KOPT-K1 (cell line): ENCODE data around the gene PLEKHG2.
"Not testable (repeated sequence)": the region's sequence is repeated elsewhere in the genome, so short reads cannot be mapped to it uniquely, and the experiment has no call there.

Experiments used
- H3K27ac ChIP-seq: fragments of 200-600 bp; sonication (generic); 2 replicates; pipeline ENCODE4 v1.5.1; 2016; ENCODE audit warnings: antibody characterized with exemption, mild to moderate bottlenecking, low read depth, low read length; ENCODE audit not compliant: poor library complexity, severe bottlenecking
- H3K36me3 ChIP-seq: fragments of 200-600 bp; sonication (generic); 2 replicates; pipeline ENCODE4 v1.5.1; 2017; ENCODE audit warnings: antibody characterized with exemption, mild to moderate bottlenecking, low read length, moderate library complexity; ENCODE audit not compliant: insufficient read depth
- H3K9me3 ChIP-seq: fragments of 200-600 bp; sonication (generic); 2 replicates; pipeline ENCODE4 v1.5.1; 2017; ENCODE audit warnings: antibody characterized with exemption, low read length, mild to moderate bottlenecking; ENCODE audit not compliant: insufficient read depth, poor library complexity, severe bottlenecking

The PLEKHG2 gene, protein sequence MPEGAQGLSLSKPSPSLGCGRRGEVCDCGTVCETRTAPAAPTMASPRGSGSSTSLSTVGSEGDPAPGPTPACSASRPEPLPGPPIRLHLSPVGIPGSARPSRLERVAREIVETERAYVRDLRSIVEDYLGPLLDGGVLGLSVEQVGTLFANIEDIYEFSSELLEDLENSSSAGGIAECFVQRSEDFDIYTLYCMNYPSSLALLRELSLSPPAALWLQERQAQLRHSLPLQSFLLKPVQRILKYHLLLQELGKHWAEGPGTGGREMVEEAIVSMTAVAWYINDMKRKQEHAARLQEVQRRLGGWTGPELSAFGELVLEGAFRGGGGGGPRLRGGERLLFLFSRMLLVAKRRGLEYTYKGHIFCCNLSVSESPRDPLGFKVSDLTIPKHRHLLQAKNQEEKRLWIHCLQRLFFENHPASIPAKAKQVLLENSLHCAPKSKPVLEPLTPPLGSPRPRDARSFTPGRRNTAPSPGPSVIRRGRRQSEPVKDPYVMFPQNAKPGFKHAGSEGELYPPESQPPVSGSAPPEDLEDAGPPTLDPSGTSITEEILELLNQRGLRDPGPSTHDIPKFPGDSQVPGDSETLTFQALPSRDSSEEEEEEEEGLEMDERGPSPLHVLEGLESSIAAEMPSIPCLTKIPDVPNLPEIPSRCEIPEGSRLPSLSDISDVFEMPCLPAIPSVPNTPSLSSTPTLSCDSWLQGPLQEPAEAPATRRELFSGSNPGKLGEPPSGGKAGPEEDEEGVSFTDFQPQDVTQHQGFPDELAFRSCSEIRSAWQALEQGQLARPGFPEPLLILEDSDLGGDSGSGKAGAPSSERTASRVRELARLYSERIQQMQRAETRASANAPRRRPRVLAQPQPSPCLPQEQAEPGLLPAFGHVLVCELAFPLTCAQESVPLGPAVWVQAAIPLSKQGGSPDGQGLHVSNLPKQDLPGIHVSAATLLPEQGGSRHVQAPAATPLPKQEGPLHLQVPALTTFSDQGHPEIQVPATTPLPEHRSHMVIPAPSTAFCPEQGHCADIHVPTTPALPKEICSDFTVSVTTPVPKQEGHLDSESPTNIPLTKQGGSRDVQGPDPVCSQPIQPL (N-terminal part only)

DNA sequence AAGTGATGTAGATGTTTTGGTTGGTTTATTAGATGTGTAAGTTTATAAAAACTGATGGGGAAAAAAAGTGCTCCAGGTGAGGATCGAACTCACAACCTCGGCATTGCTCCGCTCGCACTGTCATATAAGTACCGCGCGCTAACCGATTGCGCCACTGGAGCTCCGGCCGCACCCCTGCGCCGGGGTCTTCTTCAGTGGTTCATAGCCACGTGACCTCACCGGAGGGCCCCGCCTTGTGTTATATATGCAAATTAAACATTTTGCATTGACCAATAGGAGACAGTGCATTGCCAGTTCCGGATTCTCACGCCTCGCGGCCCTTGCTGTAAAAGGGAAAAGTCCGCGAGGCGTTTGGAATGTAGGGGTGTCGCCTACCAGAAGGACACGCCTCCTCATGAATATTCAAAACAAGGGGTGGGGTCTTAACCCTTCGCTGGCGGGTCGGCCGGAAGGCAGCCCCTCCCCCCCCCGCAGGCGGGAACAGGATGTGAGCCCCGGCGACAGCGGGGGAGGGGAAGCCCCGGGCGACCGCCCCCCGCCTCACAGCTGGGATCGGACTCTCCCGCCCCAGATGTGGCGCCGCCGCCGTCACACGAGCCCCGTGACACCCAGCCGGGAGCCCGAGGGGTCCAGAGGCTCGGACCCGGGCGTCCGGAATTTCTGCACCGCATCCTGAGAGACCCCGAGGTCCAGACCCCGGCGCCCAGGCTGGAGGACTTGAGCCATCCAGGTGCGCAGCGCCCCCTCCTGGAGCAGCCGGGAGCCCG is at the start of gene PLEKHG2:
Gene PLEKHG2, plus strand, starts transcription at position 570 of the 767 bp plus-strand sequence. CDS start 1,418 bp downstream, outside the sequence.
- peak within 1 kb of the TSS; percentile 95 for H3K27ac ChIP-seq
- peaks cover 37% of the 10 kb centered on the region for H3K36me3 ChIP-seq

GRCh38 chr19:39362682-39363657 is 49.5 kb upstream of the PLEKHG2 start:
- H3K36me3 ChIP-seq: peaks cover 78% of the 10 kb centered on the region
- no peak overlapping the region for H3K27ac ChIP-seq
- H3K9me3 ChIP-seq: no peaks in the 10 kb centered on the region

More for the DNA sequence above, at the start of gene PLEKHG2:
- H3K9me3 ChIP-seq: no peaks in the 10 kb centered on the region

DNA sequence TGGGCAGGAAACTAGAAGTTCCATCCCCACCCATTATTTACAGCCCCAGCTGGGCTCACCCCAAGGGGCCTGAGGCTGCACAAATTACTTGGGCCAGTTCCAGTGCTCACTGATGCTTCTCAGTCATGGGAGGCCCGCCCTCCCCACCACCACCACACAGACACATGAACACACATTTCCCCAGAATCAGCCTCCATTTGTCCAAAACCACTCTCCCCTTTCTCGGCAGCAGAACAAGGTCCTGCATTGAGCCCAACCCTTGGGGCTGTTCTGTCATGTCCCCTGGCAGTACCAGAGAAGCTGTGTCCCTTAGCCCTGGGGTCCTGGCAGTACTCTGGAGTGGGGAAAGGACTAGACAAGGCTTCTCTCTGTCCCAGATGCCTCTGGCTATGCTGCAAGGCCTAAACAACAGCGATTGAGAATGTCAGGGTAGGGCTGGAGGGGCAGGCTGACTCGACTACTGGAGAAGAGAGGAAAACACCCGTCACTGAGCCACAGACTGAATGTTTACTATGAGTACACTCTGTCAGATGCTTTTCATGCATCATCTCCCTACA is 48.5 kb upstream of the PLEKHG2 start:
- peaks cover 78% of the 10 kb centered on the region for H3K36me3 ChIP-seq
- H3K27ac ChIP-seq: no peak overlapping the region
- no peaks in the 10 kb centered on the region for H3K9me3 ChIP-seq

GRCh38 chr19:39365531-39365930 is 46.9 kb upstream of the PLEKHG2 start:
- Histone ChIP-seq H3K27ac (no peak overlapping the region), H3K36me3 (peaks cover 82% of the 10 kb centered on the region), H3K9me3 (no peaks in the 10 kb centered on the region)

- Histone ChIP-seq H3K9me3 (no peaks in the 10 kb centered on the region), H3K36me3 (peaks cover 84% of the 10 kb centered on the region)
Observed at GRCh38 chr19:39369200-39369599, 43.3 kb upstream of the PLEKHG2 start.

DNA sequence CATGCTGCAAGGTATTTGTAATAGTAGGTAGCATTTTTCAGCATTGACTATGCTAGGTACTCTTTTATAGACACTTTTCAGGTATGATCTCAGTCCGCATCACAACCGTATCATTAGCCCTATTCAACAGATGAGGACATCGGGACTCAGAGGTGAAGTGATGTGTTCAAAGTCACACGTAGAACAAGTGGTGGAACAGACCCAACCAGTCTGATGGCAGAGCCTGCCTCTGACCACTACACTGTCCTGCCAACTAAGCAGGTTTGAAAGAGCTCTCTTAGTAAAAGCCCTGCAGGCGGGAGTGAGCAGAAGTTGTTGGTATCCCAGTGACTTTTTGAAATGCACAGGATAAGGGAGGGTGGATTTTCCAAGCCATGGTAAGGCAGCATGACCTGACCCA is 41.7 kb upstream of the PLEKHG2 start:
- Histone ChIP-seq H3K27ac (no peak overlapping the region), H3K9me3 (no peaks in the 10 kb centered on the region), H3K36me3 (peaks cover 86% of the 10 kb centered on the region)

More at GRCh38 chr19:39369200-39369599, 43.3 kb upstream of the PLEKHG2 start:
- no peak overlapping the region for H3K27ac ChIP-seq

DNA sequence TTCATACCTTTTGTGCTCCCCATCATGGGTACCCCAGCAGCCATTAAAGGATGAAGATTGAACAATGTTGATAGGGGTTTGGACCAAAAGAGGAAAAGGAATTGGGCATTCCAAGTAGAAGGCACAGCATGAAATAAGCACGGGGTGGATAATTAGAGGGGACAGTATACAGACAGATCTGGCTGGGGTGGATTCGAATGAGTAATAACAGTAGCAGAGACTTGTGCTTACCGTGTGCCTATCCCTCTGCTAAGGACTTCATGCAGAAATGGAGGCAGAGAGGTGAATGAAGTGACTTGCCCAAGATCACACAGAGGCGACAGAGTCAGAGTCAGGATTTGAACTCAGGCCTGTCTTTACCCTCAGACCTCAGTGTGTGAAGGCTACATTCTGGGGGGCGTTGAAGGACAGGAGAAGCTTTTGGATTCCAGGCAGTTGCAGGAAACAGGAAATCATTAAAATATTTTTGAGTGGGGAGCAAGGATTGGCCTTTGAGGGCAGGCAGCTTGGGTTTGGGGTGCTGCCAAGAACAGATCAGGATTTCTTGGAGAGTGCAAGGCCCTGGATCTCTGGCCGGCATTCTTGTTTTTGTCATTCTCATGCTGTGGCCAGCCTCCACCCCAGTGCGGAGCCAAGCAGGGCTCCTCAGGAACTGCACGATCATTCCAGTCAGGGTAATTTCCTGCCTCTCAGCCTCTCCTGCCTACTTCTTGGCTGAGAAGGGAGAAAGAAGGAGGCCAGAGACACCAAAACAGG is 40.2 kb upstream of the PLEKHG2 start:
- peaks cover 87% of the 10 kb centered on the region for H3K36me3 ChIP-seq
- H3K27ac ChIP-seq: no peak overlapping the region
- no peaks in the 10 kb centered on the region for H3K9me3 ChIP-seq

DNA sequence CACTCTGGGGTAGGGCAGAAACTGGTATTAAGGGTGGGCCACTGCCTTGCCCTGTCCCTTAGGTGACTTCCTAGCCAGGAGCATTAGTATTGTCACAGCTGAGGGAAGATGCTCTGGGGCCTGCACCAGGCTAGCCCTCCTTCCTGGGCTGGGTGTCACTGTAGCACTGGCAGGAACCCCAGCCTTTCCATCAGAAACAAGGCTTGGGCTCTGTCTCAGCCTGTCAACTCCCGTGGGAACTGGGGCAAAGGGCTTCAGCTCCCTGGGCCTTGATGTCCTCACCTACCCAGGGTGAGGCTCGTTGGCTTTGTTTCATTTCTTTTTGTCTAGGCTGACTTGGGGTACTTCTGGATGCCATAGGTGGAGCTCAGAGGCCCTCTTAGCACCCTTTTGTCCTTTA is 39.5 kb upstream of the PLEKHG2 start:
- Histone ChIP-seq H3K27ac (no peak overlapping the region), H3K36me3 (peaks cover 93% of the 10 kb centered on the region), H3K9me3 (no peaks in the 10 kb centered on the region)

- Histone ChIP-seq H3K9me3 (no peaks in the 10 kb centered on the region), H3K27ac (no peak overlapping the region), H3K36me3 (peaks cover 93% of the 10 kb centered on the region)
Observed at GRCh38 chr19:39375929-39376328, 36.5 kb upstream of the PLEKHG2 start.

GRCh38 chr19:39377373-39378362 is 34.8 kb upstream of the PLEKHG2 start:
- Histone ChIP-seq H3K27ac (no peak overlapping the region), H3K9me3 (no peaks in the 10 kb centered on the region), H3K36me3 (peaks cover 93% of the 10 kb centered on the region)

- peaks cover 97% of the 10 kb centered on the region for H3K36me3 ChIP-seq
- not testable (repeated sequence) for H3K27ac ChIP-seq
Observed at GRCh38 chr19:39379366-39379765, 33.1 kb upstream of the PLEKHG2 start.

GRCh38 chr19:39379865-39380396 is 32.5 kb upstream of the PLEKHG2 start:
- no peak overlapping the region for H3K27ac ChIP-seq
- H3K9me3 ChIP-seq: no peaks in the 10 kb centered on the region
- peaks cover 98% of the 10 kb centered on the region for H3K36me3 ChIP-seq

More at GRCh38 chr19:39379366-39379765, 33.1 kb upstream of the PLEKHG2 start:
- not testable (repeated sequence) for H3K9me3 ChIP-seq
